SK-N-SH (cell line): ENCODE measurements around the gene MRPS35. TPM values are rescaled to one million over a fixed set of nuclear protein-coding genes. Genes with fewer than 3 reads are reported as not detected.

Source experiments
- CTCF ChIA-PET: fragments of 300-600, 350-600 bp; formaldehyde crosslinking; extraction: SDS; loops from one replicate; lab custom pipeline; 2021; lab: Yijun Ruan, JAX
- POLR2A ChIA-PET: fragments of 350-600 bp; sonication (Branson Sonifier 250); formaldehyde crosslinking; extraction: SDS; loops from one replicate; lab custom pipeline; 2020; ENCODE audit warnings: antibody characterized with exemption, inconsistent platforms; lab: Yijun Ruan, JAX
- DNase-seq: peaks from one replicate; pipeline ENCODE4 v3.0.0; 2012
- H2AFZ ChIP-seq: fragments of 200-600 bp; sonication (generic); 2 replicates; pipeline ENCODE4 v1.8.1; 2016; ENCODE audit warnings: antibody characterized with exemption, mild to moderate bottlenecking, low read depth
- H3F3A ChIP-seq: fragments of 200-600 bp; sonication (generic); replicated peaks from 2 replicates; pipeline ENCODE3; 2016; ENCODE audit warnings: antibody characterized with exemption, mild to moderate bottlenecking; ENCODE audit not compliant: insufficient read depth
- H3K27ac ChIP-seq, 2 experiments: fragments of 200-500 bp in 1 of 2; fragments of 200-600 bp in 1 of 2; sonication (Bioruptor generic) in 1 of 2; sonication (generic), shearing (Covaris generic) in 1 of 2; 2 replicates each; pipeline versions ENCODE4 v1.5.1 to v1.6.1; 2014 to 2016; ENCODE audit warnings: low read depth in 2 of 2, inconsistent platforms in 1 of 2, low read length in 1 of 2, mild to moderate bottlenecking in 1 of 2, mixed read lengths in 1 of 2
- H3K27me3 ChIP-seq: fragments of 200-600 bp; sonication (generic), shearing (Covaris generic); 2 replicates; pipeline ENCODE4 v1.6.1; 2016; ENCODE audit warnings: mixed run types; ENCODE audit not compliant: insufficient read depth
- H3K36me3 ChIP-seq, 2 experiments: fragments of 200-500 bp in 1 of 2; fragments of 200-600 bp in 1 of 2; sonication (Bioruptor generic) in 1 of 2; sonication (generic) in 1 of 2; replicated peaks in 1 of 2; 2 replicates each; pipeline versions ENCODE3 to v1.5.1; 2014 to 2016; ENCODE audit warnings: low read length in 1 of 2, mild to moderate bottlenecking in 1 of 2; ENCODE audit not compliant: insufficient read depth in 2 of 2, control insufficient read depth in 1 of 2
- H3K4me1 ChIP-seq, 2 experiments: fragments of 200-500 bp in 1 of 2; fragments of 200-600 bp in 1 of 2; sonication (Bioruptor generic) in 1 of 2; sonication (generic), shearing (Covaris generic) in 1 of 2; 2 replicates each; pipeline versions ENCODE4 v1.5.1 to v1.6.1; 2014 to 2016; ENCODE audit warnings: low read depth in 1 of 2, low read length in 1 of 2, mixed run types in 1 of 2; ENCODE audit not compliant: insufficient read depth in 2 of 2, control insufficient read depth in 1 of 2
- H3K4me2 ChIP-seq: fragments of 200-600 bp; sonication (generic), shearing (Covaris generic); 2 replicates; pipeline ENCODE4 v1.6.1; 2017; ENCODE audit warnings: mixed run types
- H3K4me3 ChIP-seq, 2 experiments: fragments of 200-500 bp in 1 of 2; fragments of 200-600 bp in 1 of 2; sonication (Bioruptor generic) in 1 of 2; sonication (generic), shearing (Covaris generic) in 1 of 2; 2 replicates each; pipeline versions ENCODE4 v1.5.1 to v1.8.1; 2014 to 2016; ENCODE audit warnings: low read depth in 2 of 2, inconsistent platforms in 1 of 2, low read length in 1 of 2, mild to moderate bottlenecking in 1 of 2, mixed read lengths in 1 of 2, moderate library complexity in 1 of 2
- H3K79me2 ChIP-seq: fragments of 200-600 bp; sonication (generic); 2 replicates; pipeline ENCODE4 v1.8.1; 2017; ENCODE audit warnings: mild to moderate bottlenecking; ENCODE audit not compliant: insufficient read depth
- H3K9ac ChIP-seq: fragments of 200-600 bp; sonication (generic); 2 replicates; pipeline ENCODE4 v1.6.1; 2017; ENCODE audit warnings: mixed run types
- H3K9me2 ChIP-seq: fragments of 200-600 bp; sonication (generic); 2 replicates; pipeline ENCODE4 v1.6.1; 2017; ENCODE audit warnings: mixed run types
- H3K9me3 ChIP-seq: fragments of 200-600 bp; sonication (generic); 2 replicates; pipeline ENCODE4 v1.6.1; 2017; ENCODE audit warnings: mixed run types, mild to moderate bottlenecking, moderate library complexity
- H4K20me1 ChIP-seq: fragments of 200-600 bp; sonication (generic); 2 replicates; pipeline ENCODE4 v1.6.1; 2017; ENCODE audit warnings: mild to moderate bottlenecking, mixed run types; ENCODE audit not compliant: insufficient read depth
- CHD2 ChIP-seq: fragments of 150-350 bp; IDR thresholded peaks from 2 replicates; pipeline ENCODE4 v1.6.1; 2018; ENCODE audit warnings: low read length; ENCODE audit not compliant: partially characterized antibody
- ELF1 ChIP-seq: IDR thresholded peaks from 2 replicates; pipeline ENCODE4 v1.4.0; 2012
- FOXJ3 ChIP-seq: sonication (generic); formaldehyde crosslinking; IDR thresholded peaks from 2 replicates; pipeline ENCODE4 v1.5.1; 2020; ENCODE audit warnings: mild to moderate bottlenecking, missing genetic modification reagents
- FOXM1 ChIP-seq: IDR thresholded peaks from 2 replicates; pipeline ENCODE4 v1.4.0; 2012; ENCODE audit warnings: low read depth, mild to moderate bottlenecking
- GATA2 ChIP-seq: sonication (generic); formaldehyde crosslinking; IDR thresholded peaks from 2 replicates; pipeline ENCODE4 v1.5.0; 2020; ENCODE audit warnings: mild to moderate bottlenecking, missing genetic modification reagents
- IRF3 ChIP-seq: fragments of 150-350 bp; IDR thresholded peaks from 2 replicates; pipeline ENCODE4 v1.6.1; 2016; ENCODE audit warnings: mild to moderate bottlenecking, low read depth, low read length
- JUND ChIP-seq: IDR thresholded peaks from 2 replicates; pipeline ENCODE4 v1.4.0; 2012
- MEF2A ChIP-seq: IDR thresholded peaks from 2 replicates; pipeline ENCODE4 v1.4.0; 2012; ENCODE audit warnings: low read depth, borderline replicate concordance
- NRF1 ChIP-seq: IDR thresholded peaks from 2 replicates; pipeline ENCODE4 v1.6.1; 2012; ENCODE audit warnings: low read depth, mild to moderate bottlenecking, low read length
- PBX3 ChIP-seq: IDR thresholded peaks from 2 replicates; pipeline ENCODE4; 2012
- RAD21 ChIP-seq: IDR thresholded peaks from 2 replicates; pipeline ENCODE4 v1.6.1; 2012; ENCODE audit warnings: mild to moderate bottlenecking, low read length
- SIN3A ChIP-seq: IDR thresholded peaks from 2 replicates; pipeline ENCODE4 v1.6.1; 2012; ENCODE audit warnings: low read depth, mild to moderate bottlenecking, low read length, moderate library complexity, borderline replicate concordance
- TAF1 ChIP-seq: IDR thresholded peaks from 2 replicates; pipeline ENCODE4 v1.6.1; 2012; ENCODE audit warnings: low read depth, mild to moderate bottlenecking, low read length, moderate library complexity, borderline replicate concordance
- TEAD4 ChIP-seq: IDR thresholded peaks from 2 replicates; pipeline ENCODE4 v1.4.0; 2012; ENCODE audit warnings: mild to moderate bottlenecking, borderline replicate concordance; ENCODE audit not compliant: insufficient read depth
- YY1 ChIP-seq: IDR thresholded peaks from 2 replicates; pipeline ENCODE4 v1.4.0; 2012; ENCODE audit warnings: low read depth, mild to moderate bottlenecking
- ZBTB33 ChIP-seq: IDR thresholded peaks from 2 replicates; pipeline ENCODE4 v1.4.0; 2012; ENCODE audit warnings: low read depth, borderline replicate concordance
- WGBS: methylation state at CpG from one replicate; pipeline ENCODE4 v1.1.6; 2017; ENCODE audit warnings: low lambda C conversion rate; 5-methylcytosine and 5-hydroxymethylcytosine counted together
- polyA plus RNA-seq, 3 experiments: library from polyadenylated mRNA; depleted of rRNA; stranded (reverse); fragments of >200 nt; gene quantifications; 2 replicates each; pipeline ENCODE4 v1.2.3, GENCODE V29; 2012
- TF ChIP-seq, protein P1 (sequence below): IDR thresholded peaks from 2 replicates; pipeline ENCODE4 v1.4.0; 2012; ENCODE audit warnings: low read depth, borderline replicate concordance
- TF ChIP-seq, protein P2 (sequence below): fragments of 150-350 bp; IDR thresholded peaks from 2 replicates; pipeline ENCODE4 v1.6.1; 2017; ENCODE audit warnings: antibody characterized with exemption, low read length, low read depth, borderline replicate concordance
- TF ChIP-seq, protein P3 (sequence below): fragments of 200-600 bp; sonication (generic); IDR thresholded peaks from 2 replicates; pipeline ENCODE4 v1.6.1; 2017; ENCODE audit warnings: antibody characterized with exemption, mild to moderate bottlenecking, moderate library complexity

The MRPS35 gene
- polyA plus RNA-seq, 1 of the 3 experiments (the other 2 are of a cell fraction), result 32.4 TPM

DNA sequence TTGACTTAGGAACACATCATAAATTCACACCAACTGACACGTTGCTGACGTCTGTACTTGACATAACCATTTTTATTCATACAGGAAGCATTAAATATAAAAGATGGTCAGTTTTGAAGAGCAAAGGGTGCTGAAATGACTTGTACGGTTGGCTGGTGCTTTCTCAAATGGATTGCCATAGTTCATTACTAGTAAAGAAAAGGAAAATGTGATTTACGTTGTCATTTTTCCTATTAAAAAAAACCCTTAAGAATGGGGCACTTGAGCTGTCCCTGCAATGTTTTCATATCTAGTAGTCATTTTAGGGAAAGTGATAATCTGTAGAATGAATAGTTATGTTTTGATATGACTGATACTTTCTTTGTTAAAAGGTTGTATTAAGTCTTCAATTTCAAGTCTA is 91.9 kb downstream of the MRPS35 start:
- peaks cover 26 to 30% of the 10 kb centered on the region in 2 experiments for H3K36me3 ChIP-seq
- H3F3A ChIP-seq, result peaks cover 7% of the 10 kb centered on the region
- H4K20me1 ChIP-seq, result no peaks in the 10 kb centered on the region
- POLR2A ChIA-PET, result no interaction called here
- 0 out of 2 replicates have a peak, but pooled peaks cover 6% of the 10 kb centered on the region for H3K79me2 ChIP-seq
- no peak for DNase-seq
- H3K9me3 ChIP-seq, result no peaks in the 10 kb centered on the region
- CTCF ChIA-PET, result interaction anchor here (0.8 kb wide), 1 partner anchor 14 kb away, joined by 3 read pairs; no protein-coding TSS in a partner anchor
- H2AFZ ChIP-seq, result no peak overlapping the region
- H3K27ac ChIP-seq, result no peak overlapping the region
- H3K4me3 ChIP-seq, result no peak overlapping the region
- no peaks in the 10 kb centered on the region for H3K9me2 ChIP-seq
- H3K27me3 ChIP-seq, result no peaks in the 10 kb centered on the region
- no peak overlapping the region for H3K4me2 ChIP-seq
- WGBS, result 89% methylated on average over 4 of the region's 4 CpGs
- no peaks in the 10 kb centered on the region for H3K4me1 ChIP-seq
- no peak for TF ChIP-seq ZBTB33
- no peak for TF ChIP-seq JUND
- no peak for TF ChIP-seq PBX3
- no peak for TF ChIP-seq CHD2
- TF ChIP-seq, protein P1, sequence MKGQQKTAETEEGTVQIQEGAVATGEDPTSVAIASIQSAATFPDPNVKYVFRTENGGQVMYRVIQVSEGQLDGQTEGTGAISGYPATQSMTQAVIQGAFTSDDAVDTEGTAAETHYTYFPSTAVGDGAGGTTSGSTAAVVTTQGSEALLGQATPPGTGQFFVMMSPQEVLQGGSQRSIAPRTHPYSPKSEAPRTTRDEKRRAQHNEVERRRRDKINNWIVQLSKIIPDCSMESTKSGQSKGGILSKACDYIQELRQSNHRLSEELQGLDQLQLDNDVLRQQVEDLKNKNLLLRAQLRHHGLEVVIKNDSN, result no peak
- TF ChIP-seq YY1, result no peak
- no peak for TF ChIP-seq NRF1
- TF ChIP-seq FOXJ3 (CRISPR knock-in tag), result no peak
- no peak for TF ChIP-seq MEF2A
- no peak for TF ChIP-seq SIN3A
- no peak for TF ChIP-seq FOXM1
- no peak for TF ChIP-seq RAD21
- TF ChIP-seq, protein P2, sequence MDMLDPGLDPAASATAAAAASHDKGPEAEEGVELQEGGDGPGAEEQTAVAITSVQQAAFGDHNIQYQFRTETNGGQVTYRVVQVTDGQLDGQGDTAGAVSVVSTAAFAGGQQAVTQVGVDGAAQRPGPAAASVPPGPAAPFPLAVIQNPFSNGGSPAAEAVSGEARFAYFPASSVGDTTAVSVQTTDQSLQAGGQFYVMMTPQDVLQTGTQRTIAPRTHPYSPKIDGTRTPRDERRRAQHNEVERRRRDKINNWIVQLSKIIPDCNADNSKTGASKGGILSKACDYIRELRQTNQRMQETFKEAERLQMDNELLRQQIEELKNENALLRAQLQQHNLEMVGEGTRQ, result no peak
- no peak overlapping the region for H3K9ac ChIP-seq

- H3F3A ChIP-seq, result peaks cover 7% of the 10 kb centered on the region
- H3K9me3 ChIP-seq, result no peaks in the 10 kb centered on the region
- H3K36me3 ChIP-seq, result peaks cover 23 to 26% of the 10 kb centered on the region in 2 experiments
- ChIA-PET CTCF (interaction anchor here (0.8 kb wide), 1 partner anchor 15 kb away, joined by 3 read pairs; no protein-coding TSS in a partner anchor), POLR2A (no interaction called here)
- H3K4me3 ChIP-seq, result no peak overlapping the region
- 0 out of 2 replicates have a peak, but pooled peaks cover 1% of the 10 kb centered on the region for H3K79me2 ChIP-seq
- no peaks in the 10 kb centered on the region for H3K4me1 ChIP-seq
- no peak overlapping the region for H3K4me2 ChIP-seq
- H4K20me1 ChIP-seq, result no peaks in the 10 kb centered on the region
- H3K27ac ChIP-seq, result no peak overlapping the region
- 93% methylated on average over 2 of the region's 2 CpGs for WGBS
- H2AFZ ChIP-seq, result no peak overlapping the region
- no peak for DNase-seq
- H3K9ac ChIP-seq, result no peak overlapping the region
- no peaks in the 10 kb centered on the region for H3K27me3 ChIP-seq
- no peaks in the 10 kb centered on the region for H3K9me2 ChIP-seq
- TF ChIP-seq TEAD4 (no peak), ELF1 (no peak), GATA2 (no peak), NRF1 (no peak), JUND (no peak), TAF1 (no peak), IRF3 (no peak)
- TF ChIP-seq, protein P3, sequence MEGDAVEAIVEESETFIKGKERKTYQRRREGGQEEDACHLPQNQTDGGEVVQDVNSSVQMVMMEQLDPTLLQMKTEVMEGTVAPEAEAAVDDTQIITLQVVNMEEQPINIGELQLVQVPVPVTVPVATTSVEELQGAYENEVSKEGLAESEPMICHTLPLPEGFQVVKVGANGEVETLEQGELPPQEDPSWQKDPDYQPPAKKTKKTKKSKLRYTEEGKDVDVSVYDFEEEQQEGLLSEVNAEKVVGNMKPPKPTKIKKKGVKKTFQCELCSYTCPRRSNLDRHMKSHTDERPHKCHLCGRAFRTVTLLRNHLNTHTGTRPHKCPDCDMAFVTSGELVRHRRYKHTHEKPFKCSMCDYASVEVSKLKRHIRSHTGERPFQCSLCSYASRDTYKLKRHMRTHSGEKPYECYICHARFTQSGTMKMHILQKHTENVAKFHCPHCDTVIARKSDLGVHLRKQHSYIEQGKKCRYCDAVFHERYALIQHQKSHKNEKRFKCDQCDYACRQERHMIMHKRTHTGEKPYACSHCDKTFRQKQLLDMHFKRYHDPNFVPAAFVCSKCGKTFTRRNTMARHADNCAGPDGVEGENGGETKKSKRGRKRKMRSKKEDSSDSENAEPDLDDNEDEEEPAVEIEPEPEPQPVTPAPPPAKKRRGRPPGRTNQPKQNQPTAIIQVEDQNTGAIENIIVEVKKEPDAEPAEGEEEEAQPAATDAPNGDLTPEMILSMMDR, result no peak
- TF ChIP-seq, protein P2, result no peak
Measured at GRCh38 chr12:27802936-27803335, 92.3 kb downstream of the MRPS35 start.
